Activated CD8-positive, alpha-beta memory T cell treated with anti-CD3 and anti-CD28 coated beads for 36 hours (primary cell): Measurements from ENCODE around the gene BAG5. TPM values are rescaled to one million over a fixed set of nuclear protein-coding genes. Genes with fewer than 3 reads are reported as not detected.
"Not testable (repeated sequence)": the region's sequence is repeated elsewhere in the genome, so short reads cannot be mapped to it uniquely, and the experiment has no call there.

Experiments used
- CTCF ChIA-PET: fragments of 350-600 bp; sonication (Branson Sonifier 250); formaldehyde crosslinking; loops from one replicate; lab custom pipeline; 2021; ENCODE audit warnings: antibody characterized with exemption; lab: Charles Lee
- POLR2A ChIA-PET: fragments of 350-600 bp; sonication (Branson Sonifier 250); formaldehyde crosslinking; loops from one replicate; lab custom pipeline; 2021; ENCODE audit warnings: antibody characterized with exemption; lab: Charles Lee
- total RNA-seq, 2 experiments: library from RNA; stranded (reverse); gene quantifications; one replicate each; pipeline ENCODE4 v1.2.3, GENCODE V29; 2021

BAG5 gene
- total RNA-seq, 2 experiments from 2014 or later = 34.9 to 37.9 TPM

GRCh38 chr14:103530390-103530789 lies 32.1 kb downstream of the BAG5 start:
- ChIA-PET CTCF (interaction anchor here (1.1 to 6.9 kb wide), 5 partner anchors 8 to 31 kb away, joined by 3 to 38 read pairs (median 6); no protein-coding TSS in a partner anchor), POLR2A (interaction anchor here (0.6 to 1.4 kb wide), 2 partner anchors 29 to 210 kb away, joined by 3 read pairs; no protein-coding TSS in a partner anchor)

GRCh38 chr14:103529383-103530365 lies 32.8 kb downstream of the BAG5 start:
- CTCF ChIA-PET = interaction anchor here (1.1 to 6.9 kb wide), 6 partner anchors 9 to 30 kb away, joined by 3 to 38 read pairs (median 6); no protein-coding TSS in a partner anchor
- POLR2A ChIA-PET = interaction anchor here (0.6 to 1.4 kb wide), 3 partner anchors 9 to 209 kb away, joined by 3 read pairs; no protein-coding TSS in a partner anchor

GRCh38 chr14:103528587-103529382 lies 33.7 kb downstream of the BAG5 start, which contains the start of gene TRMT61A:
TSS of gene TRMT61A (plus strand) at chr14:103529196. CDS start at chr14:103529979, 783 bp downstream.
- CTCF ChIA-PET = interaction anchor here (1.7 to 6.9 kb wide), 3 partner anchors 9 to 29 kb away, joined by 6 to 38 read pairs (median 12); no protein-coding TSS in a partner anchor
- POLR2A ChIA-PET = interaction anchor here (1.0 to 1.1 kb wide), 2 partner anchors 8 to 10 kb away, joined by 3 read pairs; no protein-coding TSS in a partner anchor

GRCh38 chr14:103528146-103528586 lies 34.3 kb downstream of the BAG5 start:
- ChIA-PET POLR2A (interaction anchor here (0.5 to 1.1 kb wide), 3 partner anchors 11 to 319 kb away, joined by 3 to 7 read pairs (median 5); partner anchors contain the start of gene PPP1R13B), CTCF (interaction anchor here (2.6 to 6.9 kb wide), 2 partner anchors 8 to 19 kb away, joined by 12 to 38 read pairs; no protein-coding TSS in a partner anchor)

GRCh38 chr14:103527408-103528145 lies 34.9 kb downstream of the BAG5 start:
- POLR2A ChIA-PET = interaction anchor here (0.5 to 1.1 kb wide), 3 partner anchors 11 to 320 kb away, joined by 3 to 7 read pairs (median 5); partner anchors contain the start of gene PPP1R13B
- CTCF ChIA-PET = interaction anchor here (2.6 to 6.9 kb wide), 2 partner anchors 8 to 20 kb away, joined by 12 to 38 read pairs; no protein-coding TSS in a partner anchor

GRCh38 chr14:103526914-103527248 lies 35.6 kb downstream of the BAG5 start:
- ChIA-PET POLR2A (no interaction called here), CTCF (interaction anchor here (2.6 kb wide), 1 partner anchor 20 kb away, joined by 12 read pairs; no protein-coding TSS in a partner anchor)

GRCh38 chr14:103526247-103526913 lies 36.1 kb downstream of the BAG5 start:
- ChIA-PET POLR2A (no interaction called here), CTCF (interaction anchor here (2.6 kb wide), 1 partner anchor 21 kb away, joined by 12 read pairs; no protein-coding TSS in a partner anchor)

- POLR2A ChIA-PET, CTCF ChIA-PET: not testable (repeated sequence)
These were observed 36.8 kb downstream of the BAG5 start for GRCh38 chr14:103525430-103526246.

GRCh38 chr14:103524002-103524935 lies 38.2 kb downstream of the BAG5 start:
- POLR2A ChIA-PET = no interaction called here

GRCh38 chr14:103523575-103523954 lies 38.9 kb downstream of the BAG5 start:
- ChIA-PET CTCF (interaction anchor here (1.3 kb wide), 1 partner anchor 38 kb away, joined by 4 read pairs; no protein-coding TSS in a partner anchor), POLR2A (no interaction called here)

More at GRCh38 chr14:103524002-103524935, 38.2 kb downstream of the BAG5 start:
- CTCF ChIA-PET = no interaction called here

GRCh38 chr14:103522649-103523574 lies 39.5 kb downstream of the BAG5 start, which contains the start of gene CKB:
TSS of gene CKB (minus strand) at chr14:103522830. CDS start at chr14:103522493, 337 bp downstream.
- CTCF ChIA-PET = interaction anchor here (1.3 to 1.7 kb wide), 2 partner anchors 11 to 38 kb away, joined by 4 to 5 read pairs; no protein-coding TSS in a partner anchor
- POLR2A ChIA-PET = interaction anchor here (0.6 kb wide), 1 partner anchor 195 kb away, joined by 5 read pairs; no protein-coding TSS in a partner anchor

GRCh38 chr14:103521951-103522563 lies 40.4 kb downstream of the BAG5 start:
- POLR2A ChIA-PET = interaction anchor here (0.6 kb wide), 1 partner anchor 196 kb away, joined by 5 read pairs; no protein-coding TSS in a partner anchor

GRCh38 chr14:103521438-103521950 lies 41.0 kb downstream of the BAG5 start:
- ChIA-PET POLR2A (no interaction called here), CTCF (interaction anchor here (1.2 to 3.7 kb wide), 6 partner anchors 9 to 40 kb away, joined by 3 to 38 read pairs (median 6); partner anchors contain the start of genes BAG5 and TRMT61A)

More at GRCh38 chr14:103521951-103522563, 40.4 kb downstream of the BAG5 start:
- CTCF ChIA-PET = interaction anchor here (1.2 to 1.7 kb wide), 3 partner anchors 12 to 39 kb away, joined by 4 to 5 read pairs (median 4); no protein-coding TSS in a partner anchor
